ENCODE measurements around the gene TLE1. TPM values are rescaled to one million over a fixed set of nuclear protein-coding genes. Genes with fewer than 3 reads are reported as not detected.
A peak's percentile ranks its signal among the peaks of the same experiment; 100 is the strongest.

Gene TLE1
- total RNA-seq, 4 donors from 2014 or later: 51.5 to 77.3 (median 62.2) TPM

DNA sequence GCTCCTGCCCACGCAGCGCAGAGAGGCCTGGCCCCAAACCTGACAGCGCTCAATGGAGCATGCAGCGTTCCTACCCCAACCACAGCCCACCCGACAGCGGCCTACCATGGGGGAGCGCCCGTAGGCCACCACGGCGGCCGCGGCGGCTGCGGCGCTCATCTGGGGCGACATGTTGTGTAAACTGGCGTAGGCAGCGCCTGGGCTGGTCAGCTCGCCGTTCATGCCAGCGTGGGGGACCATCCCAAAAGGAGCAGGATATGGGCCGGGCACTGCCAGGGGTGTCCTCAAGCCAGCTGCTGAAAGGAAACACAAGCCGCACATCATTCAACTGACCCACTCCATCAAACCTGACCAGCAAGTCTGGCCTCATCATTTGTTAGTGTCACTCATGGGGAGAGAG is 77.7 kb downstream of the TLE1 start:
- DNase-seq: no peak
- no peaks in the 10 kb centered on the region for H3K27me3 ChIP-seq
- 95% methylated on average over 23 of the region's 23 CpGs; no CpG with 5 or more reads in 1 of the 2 donors for WGBS, 2 donors (ENCODE audit: low coverage in 1 of 2)
- H3K4me1 ChIP-seq: peaks cover 0 to 6% (median 5%) of the 10 kb centered on the region in 4 donors
- peak overlapping the region in 2 of 4 donors; percentile 74 to 78 for H3K27ac ChIP-seq
- in situ Hi-C loops (cut with MboI; ENCODE audit: low pct_ligation_motif_present in 1 of 4, low pct_unique_long_range_greater_than_20kb in 1 of 4, low sequenced_read_pairs in 3 of 4): loop anchor here in 2 of 4 donors (10.0 to 25.0 kb wide), 4 partner anchors 57 to 226 kb away; no protein-coding TSS in a partner anchor
- peaks cover 0 to 32% (median 7%) of the 10 kb centered on the region in 4 donors for H3K36me3 ChIP-seq
- no peak overlapping the region for H3K4me3 ChIP-seq
- no peaks in the 10 kb centered on the region for H3K9me3 ChIP-seq
- intact Hi-C loops (cut with DNase I; ENCODE audit: low total_unique reads): loop anchor here (5.0 kb wide), 2 partner anchors 76 to 814 kb away; partner anchors contain the start of gene TLE1
- TF ChIP-seq POLR2AphosphoS5 (IDR thresholded peaks at IDR 0.05) (no peak), POLR2A (IDR thresholded peaks at IDR 0.05) (no peak), EP300 (IDR thresholded peaks at IDR 0.05; ENCODE audit: low read depth) (no peak)
- TF ChIP-seq, protein P1, sequence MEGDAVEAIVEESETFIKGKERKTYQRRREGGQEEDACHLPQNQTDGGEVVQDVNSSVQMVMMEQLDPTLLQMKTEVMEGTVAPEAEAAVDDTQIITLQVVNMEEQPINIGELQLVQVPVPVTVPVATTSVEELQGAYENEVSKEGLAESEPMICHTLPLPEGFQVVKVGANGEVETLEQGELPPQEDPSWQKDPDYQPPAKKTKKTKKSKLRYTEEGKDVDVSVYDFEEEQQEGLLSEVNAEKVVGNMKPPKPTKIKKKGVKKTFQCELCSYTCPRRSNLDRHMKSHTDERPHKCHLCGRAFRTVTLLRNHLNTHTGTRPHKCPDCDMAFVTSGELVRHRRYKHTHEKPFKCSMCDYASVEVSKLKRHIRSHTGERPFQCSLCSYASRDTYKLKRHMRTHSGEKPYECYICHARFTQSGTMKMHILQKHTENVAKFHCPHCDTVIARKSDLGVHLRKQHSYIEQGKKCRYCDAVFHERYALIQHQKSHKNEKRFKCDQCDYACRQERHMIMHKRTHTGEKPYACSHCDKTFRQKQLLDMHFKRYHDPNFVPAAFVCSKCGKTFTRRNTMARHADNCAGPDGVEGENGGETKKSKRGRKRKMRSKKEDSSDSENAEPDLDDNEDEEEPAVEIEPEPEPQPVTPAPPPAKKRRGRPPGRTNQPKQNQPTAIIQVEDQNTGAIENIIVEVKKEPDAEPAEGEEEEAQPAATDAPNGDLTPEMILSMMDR (IDR thresholded peaks at IDR 0.05): no peak

DNA sequence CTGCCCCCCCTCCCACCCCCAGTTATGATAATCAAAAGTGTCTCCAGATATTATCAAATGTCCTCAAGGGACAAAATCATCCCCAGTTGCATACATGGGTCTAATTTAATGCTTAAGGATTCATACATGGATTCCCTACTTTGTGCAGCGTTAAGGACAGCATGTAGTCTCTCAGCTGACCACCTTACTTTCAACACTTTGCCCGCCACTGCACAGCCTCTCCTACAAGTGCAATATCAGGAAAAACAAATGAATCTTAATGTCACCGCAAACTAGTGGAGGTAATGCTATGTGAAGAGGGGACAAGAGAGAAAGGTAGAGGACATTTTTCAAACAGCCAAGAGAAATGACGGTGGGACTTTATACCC is 78.6 kb downstream of the TLE1 start:
- Histone ChIP-seq H3K36me3 (peaks cover 0 to 27% (median 7%) of the 10 kb centered on the region in 4 donors), H3K9me3 (no peaks in the 10 kb centered on the region), H3K4me1 (peaks cover 0 to 6% (median 5%) of the 10 kb centered on the region in 4 donors), H3K27me3 (no peaks in the 10 kb centered on the region), H3K27ac (peak overlapping the region in 1 of 4 donors; percentile 15), H3K4me3 (no peak overlapping the region)
- intact Hi-C loops (cut with DNase I; ENCODE audit: low total_unique reads) (loop anchor here (5.0 kb wide), 2 partner anchors 77 to 813 kb away; partner anchors contain the start of gene TLE1), in situ Hi-C loops (cut with MboI; ENCODE audit: low pct_ligation_motif_present in 1 of 4, low pct_unique_long_range_greater_than_20kb in 1 of 4, low sequenced_read_pairs in 3 of 4) (loop anchor here in 2 of 4 donors (10.0 to 25.0 kb wide), 4 partner anchors 56 to 227 kb away; no protein-coding TSS in a partner anchor)
- 94 to 97% methylated on average over 4 of the region's 4 CpGs for whole genome bisulfite sequencing, 2 donors (ENCODE audit: low coverage in 1 of 2)
- no peak for DNase-seq
- TF ChIP-seq POLR2AphosphoS5 (IDR thresholded peaks at IDR 0.05) (no peak), POLR2A (IDR thresholded peaks at IDR 0.05) (no peak), EP300 (IDR thresholded peaks at IDR 0.05; ENCODE audit: low read depth) (no peak)
- TF ChIP-seq, protein P1 (IDR thresholded peaks at IDR 0.05): no peak

DNA sequence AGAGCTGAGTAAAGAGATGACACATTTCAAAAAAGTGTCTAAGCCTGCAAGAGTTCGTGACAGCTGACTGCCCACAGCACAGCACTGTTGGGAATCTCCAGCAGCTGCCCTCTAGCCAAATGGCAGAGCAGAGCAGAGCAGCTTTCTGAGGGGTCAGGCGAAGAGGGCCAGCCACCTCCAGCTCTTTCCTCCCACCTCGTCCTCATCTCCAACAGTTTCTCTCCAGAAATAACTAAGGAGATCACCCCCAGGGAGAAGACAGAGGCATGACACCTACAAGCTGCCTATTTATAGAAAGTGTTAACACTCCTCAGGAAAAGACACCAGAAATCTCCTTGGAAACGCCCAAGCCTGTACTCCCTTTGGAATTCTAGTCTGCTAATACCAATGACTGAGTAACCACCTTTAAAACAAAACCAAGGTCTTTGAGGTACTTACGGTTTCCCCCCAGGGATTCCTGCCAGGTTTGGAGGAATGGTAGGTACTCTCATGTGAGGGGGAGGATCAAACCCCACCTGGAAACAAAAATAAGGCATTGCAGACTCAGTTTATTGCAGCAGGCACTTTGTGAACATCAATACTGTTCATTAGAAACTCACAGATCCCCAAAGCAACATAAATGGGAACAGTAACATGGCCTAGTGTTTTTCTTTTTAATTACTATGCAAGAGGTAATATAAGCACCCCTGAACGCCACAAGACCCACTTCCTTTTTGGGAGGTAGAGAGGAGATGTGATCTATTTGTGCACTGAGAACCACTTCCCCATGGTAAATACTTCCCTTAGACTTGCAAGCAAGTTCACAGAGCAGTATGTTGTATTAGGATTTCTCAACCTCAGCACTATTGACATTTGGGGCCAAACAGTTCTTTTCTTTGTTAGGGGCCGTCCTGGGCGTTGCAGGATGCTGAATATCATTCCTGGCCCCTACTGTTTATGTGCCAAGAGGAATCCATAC is 79.3 kb downstream of the TLE1 start:
- TF ChIP-seq POLR2A (IDR thresholded peaks at IDR 0.05): no peak
- TF ChIP-seq, protein P1 (IDR thresholded peaks at IDR 0.05): no peak
- TF ChIP-seq POLR2AphosphoS5 (IDR thresholded peaks at IDR 0.05): no peak
- TF ChIP-seq EP300 (IDR thresholded peaks at IDR 0.05; ENCODE audit: low read depth): no peak
- 51 to 62% methylated on average over 2 to 8 of the region's 8 CpGs for WGBS, 2 donors (ENCODE audit: low coverage in 1 of 2)
- Histone ChIP-seq H3K27me3 (no peaks in the 10 kb centered on the region), H3K9me3 (no peaks in the 10 kb centered on the region), H3K27ac (peak overlapping the region in 2 of 4 donors; percentile 9 to 15), H3K4me3 (no peak overlapping the region), H3K36me3 (peaks cover 0 to 27% (median 7%) of the 10 kb centered on the region in 4 donors), H3K4me1 (peaks cover 0 to 6% (median 5%) of the 10 kb centered on the region in 4 donors)
- in situ Hi-C loops (cut with MboI; ENCODE audit: low pct_ligation_motif_present in 1 of 4, low pct_unique_long_range_greater_than_20kb in 1 of 4, low sequenced_read_pairs in 3 of 4): loop anchor here in 2 of 4 donors (10.0 to 25.0 kb wide), 4 partner anchors 55 to 227 kb away; no protein-coding TSS in a partner anchor
- intact Hi-C loops (cut with DNase I; ENCODE audit: low total_unique reads): loop anchor here (5.0 to 10.0 kb wide), 3 partner anchors 77 to 1855 kb away; partner anchors contain the start of gene TLE1
- no peak for DNase-seq

DNA sequence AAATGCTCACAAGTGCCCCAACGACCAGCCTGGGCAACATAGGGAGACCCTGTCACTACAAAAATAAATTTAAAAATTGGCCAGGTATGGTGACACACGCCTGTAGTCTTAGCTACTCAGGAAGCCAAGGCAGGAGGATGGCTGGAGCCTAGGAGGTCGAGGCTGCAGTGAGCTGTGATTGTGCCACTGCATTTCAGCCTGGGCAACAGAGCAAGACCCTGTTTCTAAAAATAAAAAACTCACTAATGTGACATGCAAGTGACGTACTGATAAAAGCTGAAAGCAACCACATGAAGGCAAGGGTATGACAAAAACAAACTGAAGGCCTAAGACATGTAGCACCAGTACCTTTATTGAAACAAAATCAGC is 81.1 kb downstream of the TLE1 start:
- DNase-seq: no peak
- in situ Hi-C loops (cut with MboI; ENCODE audit: low pct_ligation_motif_present in 1 of 4, low pct_unique_long_range_greater_than_20kb in 1 of 4, low sequenced_read_pairs in 3 of 4) (loop anchor here in 1 of 4 donors (25.0 kb wide), 3 partner anchors 104 to 229 kb away; no protein-coding TSS in a partner anchor), intact Hi-C loops (cut with DNase I; ENCODE audit: low total_unique reads) (loop anchor here (10.0 kb wide), 1 partner anchor 1853 kb away; no protein-coding TSS in a partner anchor)
- Histone ChIP-seq H3K9me3 (no peaks in the 10 kb centered on the region), H3K4me1 (peaks cover 0 to 6% (median 5%) of the 10 kb centered on the region in 4 donors), H3K4me3 (no peak overlapping the region), H3K36me3 (peaks cover 0 to 27% (median 7%) of the 10 kb centered on the region in 4 donors), H3K27ac (no peak overlapping the region), H3K27me3 (no peaks in the 10 kb centered on the region)
- TF ChIP-seq POLR2A (IDR thresholded peaks at IDR 0.05) (no peak), EP300 (IDR thresholded peaks at IDR 0.05; ENCODE audit: low read depth) (no peak), POLR2AphosphoS5 (IDR thresholded peaks at IDR 0.05) (no peak)
- TF ChIP-seq, protein P1 (IDR thresholded peaks at IDR 0.05): no peak
- WGBS, 2 donors (ENCODE audit: low coverage in 1 of 2): 76 to 92% methylated on average over 1 to 4 of the region's 4 CpGs

Measured in transverse colon (tissue), 4 donors.